NOMO-1 (cell line): ENCODE data around the gene ADAMTSL1.

Experiments used
- DNase-seq, 2 experiments: peaks; one replicate each; lab custom pipeline; 2025; ENCODE audit not compliant: unreplicated experiment in 2 of 2; lab: John Stamatoyannopoulos, UW

The ADAMTSL1 gene

GRCh38 chr9:18766989-18767550 is 293.1 kb downstream of the ADAMTSL1 start:
- DNase-seq = no peak

DNA sequence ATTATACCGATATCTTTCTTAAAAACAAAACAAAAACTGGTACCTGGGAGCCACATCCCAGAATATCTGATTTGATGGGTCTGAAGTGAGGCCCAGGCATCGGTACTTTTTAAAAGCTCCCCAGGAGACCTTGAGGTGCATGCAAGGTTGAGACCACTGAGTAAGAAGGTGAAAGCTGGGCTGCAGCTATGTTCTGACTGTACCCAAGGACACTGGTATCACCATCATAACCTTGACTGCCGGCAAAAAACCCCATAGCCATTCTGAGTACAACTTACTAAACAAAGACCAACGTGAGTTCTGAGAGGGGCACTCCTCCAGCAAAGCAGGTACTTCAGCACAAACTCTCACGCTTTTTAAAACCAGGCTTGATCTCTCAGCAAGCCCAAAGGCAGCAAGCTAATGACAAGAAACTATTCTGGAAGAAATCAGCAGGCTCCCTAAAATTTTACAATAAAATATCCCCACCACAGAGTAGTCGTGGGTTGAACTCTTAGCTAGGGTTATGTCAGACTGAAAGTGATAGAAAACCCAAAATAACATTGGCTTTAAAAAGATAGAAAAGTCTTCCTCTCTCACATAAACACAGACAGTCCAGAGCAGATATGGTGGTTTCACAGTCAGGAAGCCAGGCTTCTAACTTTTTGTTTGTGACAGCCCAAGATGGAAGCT is 295.1 kb downstream of the ADAMTSL1 start:
- DNase-seq = no peak

- DNase-seq = no peak
Measured at GRCh38 chr9:18770131-18770908, 296.4 kb downstream of the ADAMTSL1 start.

- DNase-seq = no peak
Measured at GRCh38 chr9:18771011-18771410, 297.1 kb downstream of the ADAMTSL1 start.

DNA sequence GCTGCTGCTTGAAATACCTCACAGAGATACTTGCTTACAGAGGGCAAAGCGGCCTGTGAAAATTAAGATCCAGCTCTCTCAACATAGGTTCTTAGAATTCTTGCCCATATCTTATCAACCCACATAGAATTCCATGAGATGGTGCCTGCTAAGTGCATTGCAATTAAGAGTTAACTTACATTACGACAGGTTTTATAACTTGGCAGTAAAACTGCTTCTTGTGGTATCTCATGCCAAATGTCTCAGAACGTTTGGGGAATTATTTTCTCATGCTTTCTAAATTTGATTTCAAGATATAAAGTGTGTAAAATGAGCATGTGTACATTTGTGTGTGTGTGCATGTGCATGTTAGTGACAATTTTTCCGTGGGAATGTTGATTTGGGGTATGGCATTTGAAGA is 297.8 kb downstream of the ADAMTSL1 start:
- no peak for DNase-seq

DNA sequence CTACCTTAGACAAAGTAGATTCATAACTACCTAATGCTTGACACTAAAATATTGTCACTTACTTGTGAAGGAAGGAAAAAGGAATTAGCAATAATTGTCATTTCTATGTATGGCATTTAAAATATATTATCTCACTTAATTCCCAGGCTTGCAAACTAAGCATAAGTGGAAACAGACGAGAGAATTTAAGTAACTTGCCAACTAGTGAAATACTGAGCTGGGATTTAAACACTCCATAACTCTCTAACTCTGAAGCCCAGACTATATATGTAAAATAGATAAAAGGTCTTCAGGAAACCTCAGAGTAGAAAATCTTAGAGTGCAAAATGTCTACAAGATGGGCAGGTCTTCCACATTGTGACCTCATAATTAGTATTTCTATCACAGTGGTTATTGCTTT is 301.3 kb downstream of the ADAMTSL1 start:
- no peak for DNase-seq

DNA sequence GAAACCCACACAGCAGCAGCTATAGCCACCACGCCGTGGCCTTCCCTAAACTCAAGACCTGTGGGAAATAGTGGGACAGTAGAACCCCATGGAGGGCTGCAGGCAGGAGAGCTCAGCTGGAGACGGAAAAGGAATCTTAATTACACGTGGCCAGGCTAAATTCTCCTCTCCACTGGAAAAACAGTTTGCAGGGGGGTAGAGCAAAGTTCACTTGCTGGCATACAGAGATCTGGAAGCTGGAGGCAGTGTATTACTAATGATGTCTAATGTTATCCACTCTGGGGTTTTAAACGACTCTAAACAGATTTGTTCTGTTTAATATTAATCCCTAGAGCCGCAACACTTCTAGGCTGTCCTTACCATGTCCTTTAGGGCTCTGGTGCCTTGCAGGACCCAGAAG is 302.0 kb downstream of the ADAMTSL1 start:
- no peak for DNase-seq

- DNase-seq = no peak
Measured at GRCh38 chr9:18776836-18777820, 303.2 kb downstream of the ADAMTSL1 start.

DNA sequence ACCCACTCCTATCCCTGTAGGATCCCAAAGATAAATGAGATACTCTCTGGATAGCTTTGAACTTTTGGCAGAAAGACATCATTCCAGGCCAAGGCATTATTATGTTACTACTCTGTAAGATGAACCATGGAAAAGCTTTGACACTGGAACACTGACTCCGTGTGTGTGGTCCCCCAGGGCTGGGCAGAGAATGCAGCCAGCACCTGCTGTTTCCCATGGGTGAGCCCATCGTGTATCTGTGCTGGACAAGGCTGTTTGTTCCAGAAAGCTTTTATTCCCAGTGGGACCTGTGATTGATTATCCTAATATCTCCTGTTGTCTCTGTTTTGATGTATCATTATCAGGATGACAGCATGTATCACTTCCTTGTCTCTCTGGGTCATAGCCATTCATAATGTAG is 304.2 kb downstream of the ADAMTSL1 start:
- no peak for DNase-seq

- DNase-seq = no peak
Measured at GRCh38 chr9:18778846-18779245, 304.9 kb downstream of the ADAMTSL1 start.

DNA sequence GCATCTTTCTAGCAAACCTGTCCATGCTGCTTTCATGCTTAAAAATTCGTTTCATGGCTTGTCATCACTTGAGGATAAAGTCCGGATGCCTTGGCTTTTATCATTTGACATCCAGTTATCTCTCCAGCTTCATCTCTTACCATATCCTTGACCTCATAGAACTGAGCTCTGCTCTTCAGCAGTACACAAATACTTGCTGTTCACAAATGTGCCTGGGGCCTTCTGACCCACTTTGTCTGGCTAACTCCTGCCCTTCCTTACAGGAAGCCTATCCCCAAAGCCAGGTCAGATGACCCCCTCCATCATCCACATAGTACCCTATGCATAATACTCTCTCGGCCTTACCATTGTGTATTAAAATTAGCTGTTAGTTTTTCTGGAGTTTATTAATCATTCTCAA is 310.0 kb downstream of the ADAMTSL1 start:
- DNase-seq = no peak

DNA sequence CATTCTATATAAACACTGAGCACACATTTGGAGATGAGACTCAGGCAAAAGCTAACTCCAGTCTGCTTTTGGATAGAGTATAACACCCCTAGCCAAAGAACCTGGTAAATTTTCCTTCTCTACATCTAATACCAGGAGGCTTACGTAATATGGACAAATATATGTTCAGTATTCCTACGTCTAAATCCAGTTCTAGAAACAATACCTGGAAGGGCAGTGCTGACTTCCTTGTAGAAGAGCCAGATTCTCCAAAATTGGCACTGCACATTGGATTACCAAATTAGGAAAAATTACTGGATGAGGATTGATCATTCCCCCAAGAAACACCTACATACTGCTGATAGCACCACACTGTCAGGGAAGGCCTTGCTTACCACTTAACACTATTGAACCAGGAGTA is 311.7 kb downstream of the ADAMTSL1 start:
- DNase-seq = no peak

DNA sequence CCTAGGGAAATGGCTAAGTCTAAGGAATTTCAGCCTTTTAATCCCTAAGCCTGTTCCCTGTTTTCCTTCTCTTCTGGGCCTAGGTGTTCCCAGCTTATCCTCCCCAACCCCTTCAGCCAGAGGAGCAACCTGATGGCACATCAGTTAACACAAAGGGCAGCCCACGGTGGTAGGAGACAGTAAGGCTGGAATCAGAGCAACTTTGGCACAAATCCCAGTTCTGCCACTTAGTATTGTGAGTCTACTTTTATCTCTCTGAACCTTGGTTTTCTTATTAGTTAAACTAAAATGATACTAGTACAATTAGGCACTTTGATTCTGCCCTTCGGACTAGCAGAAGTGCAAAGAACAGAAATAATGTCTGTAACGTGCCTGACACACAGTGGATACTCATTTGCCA is 312.2 kb downstream of the ADAMTSL1 start:
- DNase-seq = no peak

GRCh38 chr9:18786911-18787650 is 313.1 kb downstream of the ADAMTSL1 start:
- DNase-seq = no peak

- DNase-seq = no peak
Measured at GRCh38 chr9:18788256-18788655, 314.3 kb downstream of the ADAMTSL1 start.

DNA sequence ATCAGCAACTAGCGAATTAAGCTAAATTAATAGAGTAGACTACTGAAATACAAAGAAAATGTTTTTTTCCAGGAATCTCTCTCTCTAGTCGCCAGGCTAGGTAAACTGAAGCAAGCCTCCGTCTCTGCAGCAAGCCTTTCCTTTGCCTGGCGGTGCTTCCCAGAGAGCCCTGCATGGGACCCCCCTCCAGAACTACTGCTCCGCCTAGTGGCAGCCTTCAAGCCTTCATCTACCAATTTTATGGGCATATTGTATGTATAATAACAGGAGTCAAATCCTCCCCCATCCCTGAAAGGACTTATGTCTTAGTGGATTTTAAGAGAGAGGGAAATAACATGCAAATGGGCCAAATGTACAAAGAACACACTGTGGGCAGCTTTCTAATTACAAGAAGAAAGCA is 317.1 kb downstream of the ADAMTSL1 start:
- no peak for DNase-seq

DNA sequence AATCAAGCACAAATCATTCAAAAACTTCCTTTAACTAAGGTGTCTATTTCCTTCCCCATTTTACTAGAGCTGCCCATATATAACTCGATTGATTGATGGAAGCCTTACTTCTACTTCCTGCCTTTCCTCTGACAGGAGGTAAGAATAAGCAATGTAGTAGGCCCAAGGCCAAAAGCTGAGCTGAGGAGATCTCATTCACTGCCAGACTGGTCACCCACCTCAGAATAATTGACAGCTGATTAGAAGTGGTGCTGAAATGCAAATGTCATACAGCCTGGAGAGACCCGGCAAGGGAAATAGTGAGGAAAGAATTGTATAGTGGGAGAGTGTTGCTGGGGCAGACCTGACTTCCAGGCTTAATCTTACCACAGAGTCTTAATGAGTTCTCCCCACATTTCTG is 319.2 kb downstream of the ADAMTSL1 start:
- DNase-seq = no peak

DNA sequence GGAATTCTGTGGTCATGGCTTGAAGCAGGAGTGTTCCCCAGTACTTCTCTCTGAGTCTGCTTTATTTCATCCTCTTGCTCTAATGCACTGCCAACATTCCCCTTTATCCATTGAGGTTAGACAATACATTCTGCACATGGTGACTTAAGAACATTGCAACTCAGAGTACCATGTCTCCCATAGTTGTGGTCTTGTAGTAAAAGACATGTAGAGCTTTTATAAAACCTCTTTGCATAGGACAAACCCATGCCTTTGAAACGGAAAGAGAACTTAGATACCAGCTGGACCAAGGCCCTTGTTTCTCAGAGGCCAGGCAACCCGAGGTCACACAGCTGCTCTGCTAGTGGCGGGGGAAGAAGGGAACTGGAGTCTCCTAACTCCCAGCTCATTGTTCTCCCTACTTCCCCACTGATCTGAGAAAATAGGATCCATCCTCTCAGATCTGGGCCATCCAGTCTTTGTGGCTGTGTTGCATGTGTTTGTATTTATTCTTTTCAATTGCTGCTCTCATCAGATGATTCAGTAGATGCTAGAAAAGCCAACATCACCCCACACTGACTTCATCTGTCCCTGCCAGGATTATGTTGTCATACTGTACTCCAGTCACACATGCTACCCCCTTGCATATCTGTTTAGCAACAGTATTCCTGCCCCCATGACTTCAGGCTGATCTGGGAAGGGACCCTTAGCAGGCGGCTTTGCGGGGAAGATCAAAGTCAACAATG is 322.2 kb downstream of the ADAMTSL1 start:
- DNase-seq = no peak

- no peak for DNase-seq
Measured at GRCh38 chr9:18796696-18797270, 322.8 kb downstream of the ADAMTSL1 start.
